GM12878 (cell line): ENCODE measurements around the gene STON2.

Experiments
- CTCF ChIP-seq, 3 experiments: IDR thresholded peaks in 2 of 3; conservative IDR thresholded peaks in 1 of 3; 2 replicates each; pipeline ENCODE4 v1.5.1; 2011; ENCODE audit warnings: low read depth in 3 of 3, low read length in 3 of 3, mild to moderate bottlenecking in 3 of 3, control low read depth in 2 of 3, moderate library complexity in 2 of 3, inconsistent platforms in 1 of 3, mixed read lengths in 1 of 3; ENCODE audit not compliant: control insufficient read depth in 2 of 3, insufficient read depth in 1 of 3; ENCODE audit errors: extremely low read depth in 1 of 3
- MAX ChIP-seq: IDR thresholded peaks from 2 replicates; pipeline ENCODE4 v1.6.1; 2012; ENCODE audit warnings: low read depth, low read length, improper control_type of control experiment
- MYC ChIP-seq: IDR thresholded peaks from 2 replicates; pipeline ENCODE4 v1.6.1; 2011; ENCODE audit warnings: mild to moderate bottlenecking, low read length, moderate library complexity, inconsistent platforms; ENCODE audit not compliant: insufficient read depth, insufficient replicate concordance, insufficient read length, severe bottlenecking
- NBN ChIP-seq: fragments of 450-650 bp; IDR thresholded peaks from 2 replicates; pipeline ENCODE4 v1.6.1; 2016
- POLR2AphosphoS5 ChIP-seq: IDR thresholded peaks from 2 replicates; pipeline ENCODE4 v1.6.1; 2011; ENCODE audit warnings: mild to moderate bottlenecking, low read length, inconsistent platforms
- SMC3 ChIP-seq: IDR thresholded peaks from 2 replicates; pipeline ENCODE4 v1.6.1; 2011; ENCODE audit warnings: low read length, improper control_type of control experiment, borderline replicate concordance
- YY1 ChIP-seq: IDR thresholded peaks from 2 replicates; pipeline ENCODE4 v1.6.1; 2011; ENCODE audit warnings: low read depth, mild to moderate bottlenecking, low read length

- TF ChIP-seq SMC3 (no peak), POLR2AphosphoS5 (no peak), CTCF (IDR thresholded peaks at IDR 0.05 in 2 of 3, conservative IDR thresholded peaks at IDR 0.05 in 1 of 3; ENCODE audit: control insufficient read depth in 2 of 3, extremely low read depth in 1 of 3, insufficient read depth in 1 of 3, low read depth in 3 of 3, low read length in 3 of 3) (no peak), MYC (no peak), YY1 (no peak), MAX (no peak), NBN (no peak)
Measured at GRCh38 chr14:81260732-81261131, 139.4 kb downstream of the STON2 start.
